Measurements from ENCODE around the gene APAF1. TPM values are rescaled to one million over a fixed set of nuclear protein-coding genes. Genes with fewer than 3 reads are reported as not detected.

The APAF1 gene
- total RNA-seq, 1 donor from 2014 or later = 34.8 TPM

DNA sequence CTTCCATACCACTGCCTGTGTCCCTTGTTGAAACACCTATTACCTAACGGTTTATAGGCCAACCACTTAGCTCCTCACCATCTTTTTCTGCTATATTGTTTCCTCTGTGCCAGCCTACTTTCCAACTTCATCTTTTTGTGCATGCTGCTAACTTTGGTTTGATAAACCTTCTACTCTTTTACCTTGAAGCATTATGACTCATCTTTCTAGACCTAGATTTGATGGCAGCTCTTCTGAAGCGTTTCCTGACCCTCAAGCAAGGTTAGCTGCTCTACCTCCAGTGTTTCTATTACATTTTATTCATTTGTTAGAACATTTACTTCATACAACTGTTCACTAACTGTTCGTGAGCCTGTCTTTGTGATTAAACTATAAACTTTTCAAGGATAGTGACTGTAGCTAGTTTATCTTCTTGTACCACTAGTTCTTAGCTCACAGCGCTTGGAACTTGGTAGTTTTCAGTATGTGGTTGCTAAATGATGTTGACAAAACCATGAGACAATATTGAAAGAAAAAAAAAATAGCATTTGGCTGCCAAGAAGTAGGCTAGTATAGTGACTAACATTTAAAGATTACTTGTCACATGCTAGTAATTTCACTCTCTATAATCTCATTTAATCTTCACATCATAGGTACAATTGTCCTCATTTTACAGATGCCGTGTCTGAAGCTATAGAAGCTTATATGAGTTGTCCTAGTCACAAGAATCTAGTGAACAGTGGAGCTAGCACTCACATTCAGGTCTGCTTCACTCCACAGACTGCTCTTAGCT is 79.5 kb downstream of the APAF1 start:
- DNase-seq (ENCODE audit: low read depth) = peak; percentile 31

- peak; percentile 52 for DNase-seq (ENCODE audit: low read depth)
Measured at GRCh38 chr12:98725476-98726247, 80.6 kb downstream of the APAF1 start.

- no peak for DNase-seq (ENCODE audit: low read depth)
Measured at GRCh38 chr12:98727196-98727595, 82.1 kb downstream of the APAF1 start.

- DNase-seq (ENCODE audit: low read depth) = no peak
Measured at GRCh38 chr12:98730412-98730811, 85.3 kb downstream of the APAF1 start.

- peak; percentile 15 for DNase-seq (ENCODE audit: low read depth)
Measured at GRCh38 chr12:98733667-98734350, 88.7 kb downstream of the APAF1 start.

- no peak for DNase-seq (ENCODE audit: low read depth)
Measured at GRCh38 chr12:98735821-98736220, 90.7 kb downstream of the APAF1 start.

GRCh38 chr12:98736352-98737321 is 91.5 kb downstream of the APAF1 start:
- peak; percentile 48 for DNase-seq (ENCODE audit: low read depth)

- no peak for DNase-seq (ENCODE audit: low read depth)
Measured at GRCh38 chr12:98737322-98737712, 92.2 kb downstream of the APAF1 start.

DNA sequence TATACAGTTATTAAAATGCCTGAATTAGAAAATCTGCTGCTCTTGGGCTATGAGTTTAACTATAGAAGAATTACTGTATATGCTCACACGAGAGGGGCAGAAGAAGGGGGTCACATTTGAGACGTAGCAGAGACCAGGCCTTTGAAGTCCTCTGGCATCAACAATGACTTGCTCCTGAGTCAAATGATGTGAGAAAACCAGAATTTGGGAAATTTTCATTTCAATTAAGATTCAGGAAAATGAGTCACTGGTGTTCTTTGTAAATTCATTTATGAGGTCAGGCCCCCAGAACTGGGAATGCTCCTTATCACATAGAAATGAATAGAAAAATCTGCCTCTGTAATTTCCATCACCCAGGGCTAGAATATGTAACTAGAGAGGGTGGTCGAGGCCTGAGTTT is 92.9 kb downstream of the APAF1 start:
- DNase-seq (ENCODE audit: low read depth) = no peak

DNA sequence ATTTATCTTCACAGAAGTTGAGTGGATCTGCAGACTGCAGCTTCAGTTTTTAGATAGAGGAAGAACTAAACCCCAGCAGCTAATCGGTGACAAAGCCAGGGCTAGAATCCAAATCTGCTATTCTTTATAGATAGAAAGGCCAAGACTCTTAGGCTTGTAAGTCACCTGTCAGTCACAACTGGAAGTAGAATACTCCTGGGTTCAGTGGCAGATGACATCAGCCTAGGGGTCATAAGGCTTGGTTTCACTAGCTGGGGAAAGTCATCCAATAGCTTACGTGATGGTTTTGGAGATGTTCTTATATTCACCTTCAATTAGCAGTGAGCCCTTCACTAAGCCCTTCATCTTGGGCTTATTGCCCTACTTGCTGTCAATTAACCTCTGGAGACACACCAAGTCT is 93.4 kb downstream of the APAF1 start:
- no peak for DNase-seq (ENCODE audit: low read depth)

- no peak for DNase-seq (ENCODE audit: low read depth)
Measured at GRCh38 chr12:98740751-98741150, 95.7 kb downstream of the APAF1 start.

DNA sequence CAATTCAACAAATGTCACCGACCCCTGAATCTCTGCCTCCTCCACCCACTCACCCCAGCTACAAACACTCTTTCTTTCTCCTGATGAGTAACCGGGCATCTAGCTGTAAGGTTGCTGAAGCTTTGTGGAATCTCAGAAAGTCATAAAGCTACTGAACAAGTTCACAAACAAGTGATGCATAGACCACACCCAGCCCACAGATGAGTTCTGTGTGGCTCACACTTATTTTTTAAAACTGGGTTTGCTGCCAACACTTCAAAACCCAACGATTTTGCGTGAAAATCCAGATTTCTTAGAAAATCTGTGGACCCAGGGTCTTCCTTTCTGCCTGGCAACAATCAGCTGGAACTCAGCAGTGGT is 96.1 kb downstream of the APAF1 start:
- DNase-seq (ENCODE audit: low read depth) = peak; percentile 46

DNA sequence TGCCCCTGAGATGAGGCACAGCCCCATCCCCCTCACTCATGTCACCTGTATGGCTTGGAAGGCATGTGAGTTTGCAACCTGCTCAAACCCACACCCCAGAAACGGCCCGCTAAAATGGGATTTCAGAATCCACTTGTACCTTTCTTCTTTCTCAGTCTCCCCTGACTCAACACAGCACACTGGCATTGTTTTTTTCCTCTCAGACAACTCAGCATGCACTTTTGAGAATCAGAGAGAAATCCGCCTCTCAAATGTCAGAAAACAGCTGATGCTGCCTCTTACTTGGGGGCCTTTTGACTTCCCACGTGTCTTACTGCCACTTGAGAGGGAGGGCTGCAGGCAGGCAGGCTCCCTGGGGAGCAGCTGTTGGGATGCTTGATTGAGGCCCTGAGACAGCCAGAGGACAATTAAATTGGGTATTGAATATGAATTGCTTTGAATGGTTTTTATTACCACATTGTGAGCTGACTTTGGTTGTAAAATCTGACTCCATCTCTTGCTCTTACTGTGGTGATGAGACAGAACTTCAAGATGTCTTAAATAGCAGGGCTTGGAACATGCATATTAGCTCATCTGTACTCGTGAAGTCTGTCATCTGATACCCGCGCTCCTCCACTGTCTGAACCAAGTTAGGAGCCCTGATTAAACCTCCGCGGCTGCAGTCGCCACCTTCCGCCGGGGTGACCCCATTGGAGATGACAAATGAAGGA is 96.6 kb downstream of the APAF1 start:
- no peak for DNase-seq (ENCODE audit: low read depth)

DNA sequence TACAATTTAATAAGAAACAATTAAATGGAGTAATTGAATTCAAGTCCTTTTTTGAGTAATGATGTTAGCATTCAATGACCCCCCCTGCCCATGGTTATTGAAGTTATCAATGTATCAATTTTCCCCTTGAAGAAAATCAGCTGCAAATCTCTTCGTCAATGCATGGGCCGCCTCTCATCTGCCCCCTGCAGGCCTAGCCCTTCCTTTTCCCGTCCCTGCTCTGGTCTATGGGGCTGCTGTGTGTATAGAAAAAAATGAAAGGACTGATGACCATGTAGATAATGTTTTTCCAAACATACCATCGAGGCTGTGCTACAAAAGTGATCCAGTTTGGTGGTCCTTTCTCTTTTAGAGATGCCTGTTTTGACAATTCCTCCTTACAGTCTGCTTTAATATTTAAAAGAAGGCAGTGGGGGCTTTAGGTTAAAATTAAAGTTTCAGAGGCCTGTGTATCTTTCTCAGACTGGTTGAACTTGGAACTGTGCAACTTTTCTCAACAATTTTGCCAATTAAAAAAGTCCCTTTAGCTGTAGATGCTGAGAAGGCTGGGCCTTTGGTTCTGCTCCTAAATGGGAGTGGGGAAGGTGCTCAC is 98.4 kb downstream of the APAF1 start:
- no peak for DNase-seq (ENCODE audit: low read depth)

DNA sequence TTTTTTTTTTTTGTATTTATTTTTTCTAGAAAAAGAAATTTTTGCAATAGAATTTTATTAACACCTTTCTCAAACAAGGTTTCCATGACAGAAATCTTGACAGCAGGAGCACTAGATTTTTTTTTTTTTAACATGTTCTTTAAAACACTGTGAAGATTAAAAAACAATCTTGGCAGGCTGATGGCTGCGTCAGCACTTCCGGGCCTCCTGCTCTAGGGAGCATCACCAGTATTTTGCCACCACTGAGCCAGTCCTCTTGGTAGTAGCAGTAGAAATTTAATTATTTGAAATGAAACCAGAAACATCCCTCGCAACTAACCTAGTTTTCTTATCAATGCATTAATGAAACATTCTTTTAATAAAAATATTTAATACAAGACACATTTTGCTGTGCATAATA is 99.6 kb downstream of the APAF1 start:
- DNase-seq (ENCODE audit: low read depth) = no peak

GRCh38 chr12:98745578-98746391 is 100.7 kb downstream of the APAF1 start:
- no peak for DNase-seq (ENCODE audit: low read depth)

- no peak for DNase-seq (ENCODE audit: low read depth)
Measured at GRCh38 chr12:98748463-98748862, 103.4 kb downstream of the APAF1 start.

- no peak for DNase-seq (ENCODE audit: low read depth)
Measured at GRCh38 chr12:98750511-98750910, 105.4 kb downstream of the APAF1 start.

GRCh38 chr12:98751580-98752115 is 106.6 kb downstream of the APAF1 start:
- no peak for DNase-seq (ENCODE audit: low read depth)
